Measurements from ENCODE around the gene NECTIN1.

- TF ChIP-seq CTCF (conservative IDR thresholded peaks at IDR 0.05 in 1 of 2, IDR thresholded peaks at IDR 0.05 in 1 of 2; ENCODE audit: extremely low read depth in 1 of 2, insufficient read depth in 1 of 2, low read depth in 1 of 2, low read length in 2 of 2) (no peak), EZH2 (IDR thresholded peaks at IDR 0.05; ENCODE audit: borderline replicate concordance, low read length) (no peak)
Measured at GRCh38 chr11:119634301-119634700, 94.7 kb downstream of the NECTIN1 start.
